Hepatocyte (in vitro differentiated cells): ENCODE measurements around the gene CSTPP1.
"Not testable (repeated sequence)": the region's sequence is repeated elsewhere in the genome, so short reads cannot be mapped to it uniquely, and the experiment has no call there.

Experiments
- CTCF ChIP-seq: fragments of 200-600 bp; sonication (generic); IDR thresholded peaks from 2 replicates; pipeline ENCODE4 v1.5.1; 2016; ENCODE audit warnings: antibody characterized with exemption, mild to moderate bottlenecking; ENCODE audit not compliant: poor library complexity
- EZH2 ChIP-seq: fragments of 200-600 bp; sonication (generic); IDR thresholded peaks from 2 replicates; pipeline ENCODE4 v1.6.1; 2016; ENCODE audit warnings: antibody characterized with exemption, mild to moderate bottlenecking, borderline replicate concordance
- EZH2phosphoT487 ChIP-seq: fragments of 200-600 bp; sonication (generic); IDR thresholded peaks from one replicate; pipeline ENCODE4 v1.6.1; 2018; ENCODE audit warnings: antibody characterized with exemption, mild to moderate bottlenecking, low read depth, moderate library complexity; ENCODE audit not compliant: unreplicated experiment, severe bottlenecking

GRCh38 chr11:47198161-47198560, 261.6 kb downstream of the CSTPP1 start:
- TF ChIP-seq CTCF, EZH2, EZH2phosphoT487: not testable (repeated sequence)
